GM04504 (cell line): Measurements from ENCODE around the gene ACLY.
"Not testable (repeated sequence)": the region's sequence is repeated elsewhere in the genome, so short reads cannot be mapped to it uniquely, and the experiment has no call there.

Source experiments
- DNase-seq: peaks from one replicate; pipeline ENCODE4 v3.0.0-alpha.2; 2012; ENCODE audit warnings: low read depth

Gene ACLY

DNA sequence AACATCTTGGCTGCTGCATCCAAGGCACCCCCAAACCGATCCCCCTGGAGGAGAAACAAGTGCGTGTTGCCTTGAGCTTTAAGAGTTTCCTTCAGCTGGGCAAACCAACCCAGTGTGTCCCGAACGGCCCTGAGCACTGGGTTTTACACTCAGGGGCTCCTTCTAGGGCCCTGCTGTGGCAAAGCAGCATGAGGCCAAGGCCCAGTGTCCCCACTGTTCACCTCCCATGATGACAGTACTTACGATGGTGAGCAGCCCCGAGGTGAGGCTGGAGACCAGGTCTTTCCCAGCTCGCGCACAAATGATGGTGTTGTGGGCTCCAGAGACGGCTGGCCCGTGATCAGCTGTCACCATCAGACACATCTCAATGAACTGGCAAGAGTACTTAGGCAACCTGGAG, 47.0 kb downstream of the ACLY start:
- DNase-seq: no peak

DNA sequence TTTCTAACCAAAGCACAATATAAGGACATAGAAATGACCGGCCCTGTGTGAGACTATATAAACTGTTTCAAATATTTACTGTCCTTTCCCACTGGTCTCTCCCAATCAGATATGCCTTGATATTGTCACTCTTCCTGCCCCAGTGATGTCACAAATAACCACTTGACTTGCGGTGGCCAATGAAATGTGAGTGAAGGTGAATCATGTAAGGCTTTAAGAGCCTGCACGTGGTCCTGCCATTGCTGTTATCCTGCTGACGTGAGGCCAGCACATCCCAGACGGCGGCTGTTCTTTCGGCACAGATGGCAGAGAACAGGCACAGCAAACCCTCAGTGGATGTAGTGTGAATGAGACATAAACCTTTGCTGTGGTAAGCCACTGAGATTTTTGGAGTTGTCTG, 48.1 kb downstream of the ACLY start:
- DNase-seq: no peak

DNA sequence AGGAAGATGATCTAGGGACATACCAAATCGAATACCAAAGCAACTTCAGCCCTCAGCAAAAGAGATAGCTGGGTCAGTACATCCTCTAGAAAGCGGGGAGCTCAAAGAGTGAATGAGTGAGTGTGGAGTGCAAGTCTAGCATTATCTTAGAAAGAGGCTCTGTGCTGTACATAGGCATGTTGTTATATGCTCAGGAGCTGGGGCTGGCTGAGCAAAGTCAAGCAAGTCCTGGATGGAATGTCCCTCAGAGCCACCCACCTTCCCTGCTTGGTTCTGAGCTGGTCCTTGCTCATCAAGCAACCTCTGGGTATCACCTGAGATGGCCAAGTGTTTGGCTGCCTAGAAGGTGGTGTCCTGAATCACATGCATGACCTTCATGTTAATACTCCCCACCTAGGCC, 48.7 kb downstream of the ACLY start:
- no peak for DNase-seq

DNA sequence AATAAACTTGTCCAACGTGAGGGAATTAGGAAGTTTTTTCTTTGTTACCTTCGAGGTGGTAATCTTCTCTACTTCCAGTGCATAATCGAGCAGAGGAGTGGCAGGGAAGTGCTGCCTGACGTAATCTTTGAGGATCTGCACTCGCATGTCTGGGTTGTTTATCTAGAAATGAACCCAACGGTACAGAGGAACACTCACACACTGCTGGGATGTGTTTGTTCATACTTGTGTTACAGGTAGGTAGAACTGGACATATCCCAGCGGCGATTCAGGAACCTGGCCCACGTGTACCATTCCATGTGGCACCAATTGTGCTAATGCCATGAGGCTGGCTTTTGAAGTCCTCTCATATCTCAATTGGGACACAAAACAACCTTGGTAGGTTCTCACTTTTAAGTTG, 49.3 kb downstream of the ACLY start:
- DNase-seq: no peak

DNA sequence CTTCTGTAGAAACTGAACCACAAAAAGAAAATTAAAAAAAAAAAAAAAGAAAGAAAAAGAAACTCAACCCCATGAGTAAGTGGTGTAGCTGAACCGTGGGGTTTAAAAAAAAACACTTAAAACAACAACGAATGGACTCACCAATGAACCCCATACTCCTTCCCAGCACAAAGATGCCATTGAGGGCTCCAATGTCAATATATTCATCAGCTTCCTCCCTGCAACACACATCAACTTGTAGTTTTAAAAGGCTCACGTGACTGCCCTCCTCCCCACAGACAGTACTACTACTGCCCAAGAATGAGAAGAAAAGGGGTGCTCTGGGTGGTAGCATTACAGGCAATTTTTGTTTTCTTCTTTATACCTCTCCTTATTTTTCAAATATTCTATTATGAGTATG, 50.2 kb downstream of the ACLY start:
- DNase-seq: no peak

DNA sequence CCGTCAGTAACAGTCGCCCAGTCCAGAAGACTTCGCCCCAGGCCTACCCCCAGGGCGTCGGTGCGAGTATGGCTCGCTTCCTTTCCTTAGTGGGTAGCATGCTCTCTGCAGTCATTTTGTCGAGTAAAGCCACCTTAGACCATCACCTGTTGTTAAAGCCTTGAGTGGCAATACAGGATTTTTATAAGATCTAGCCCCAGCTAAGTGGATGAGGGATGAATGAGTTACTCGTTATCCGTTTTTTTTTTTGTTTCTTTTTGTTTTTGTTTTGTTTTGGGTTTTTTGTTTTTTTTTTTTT, 53.2 kb downstream of the ACLY start:
- no peak for DNase-seq

DNA sequence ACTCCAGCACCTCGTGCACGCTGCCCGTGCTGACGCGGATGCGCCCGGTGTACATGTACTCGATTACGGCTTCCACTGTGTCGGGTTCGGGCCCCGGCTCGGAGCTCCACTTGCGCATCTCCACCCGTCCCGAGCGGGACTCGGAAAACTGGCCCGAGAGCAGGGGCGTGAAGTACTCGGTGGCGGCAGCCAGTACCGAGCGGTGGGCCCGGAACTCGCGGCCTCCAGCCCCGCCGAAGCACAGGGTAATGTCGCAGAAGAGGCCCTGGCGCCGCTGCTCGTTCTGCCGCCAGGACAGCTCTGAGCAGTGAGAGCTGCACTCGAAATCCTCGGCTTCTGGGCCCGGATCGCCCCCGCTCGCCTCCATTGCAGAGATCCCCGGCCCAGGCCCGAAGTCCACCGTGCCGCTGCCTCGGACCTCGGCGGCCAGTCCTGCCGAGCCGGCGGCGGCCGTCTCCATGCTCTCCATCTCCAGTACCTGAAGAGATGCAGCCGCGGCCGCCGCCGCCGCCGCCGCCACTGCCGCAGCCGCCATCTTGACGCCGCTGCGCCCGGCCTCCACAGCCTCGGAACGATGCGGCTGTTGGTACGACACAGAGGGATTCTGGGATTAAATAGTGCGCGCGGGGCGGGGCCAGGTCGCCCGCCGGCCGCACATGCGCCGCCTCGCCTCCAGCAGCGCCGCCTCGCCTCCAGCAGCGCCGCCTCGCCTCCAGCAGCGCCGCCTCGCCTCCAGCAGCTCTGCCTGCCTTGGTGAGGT, 53.7 kb downstream of the ACLY start, which contains the start of gene KLHL11:
KLHL11 (minus strand) TSS at position 588 of the 760 bp plus-strand sequence; CDS start at position 535, 53 bp downstream.
- DNase-seq: peak; percentile 76

DNA sequence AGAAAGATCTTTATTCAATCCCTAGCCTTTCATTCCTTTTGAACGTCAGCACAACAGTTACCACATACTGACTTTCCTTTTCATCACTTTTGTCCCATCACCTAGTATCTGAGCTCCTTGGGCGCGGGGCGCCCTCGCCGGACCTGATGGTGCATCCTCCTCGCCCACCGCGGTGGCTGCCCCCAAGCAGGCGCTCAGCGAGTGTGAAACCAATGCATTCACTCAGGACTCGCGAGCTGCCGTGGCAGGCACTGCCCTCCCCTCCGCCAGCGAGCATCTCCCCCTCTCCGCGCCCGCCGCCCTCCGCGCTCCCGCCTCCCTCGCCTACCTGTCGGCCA, 54.3 kb downstream of the ACLY start:
- DNase-seq: peak; percentile 2

DNA sequence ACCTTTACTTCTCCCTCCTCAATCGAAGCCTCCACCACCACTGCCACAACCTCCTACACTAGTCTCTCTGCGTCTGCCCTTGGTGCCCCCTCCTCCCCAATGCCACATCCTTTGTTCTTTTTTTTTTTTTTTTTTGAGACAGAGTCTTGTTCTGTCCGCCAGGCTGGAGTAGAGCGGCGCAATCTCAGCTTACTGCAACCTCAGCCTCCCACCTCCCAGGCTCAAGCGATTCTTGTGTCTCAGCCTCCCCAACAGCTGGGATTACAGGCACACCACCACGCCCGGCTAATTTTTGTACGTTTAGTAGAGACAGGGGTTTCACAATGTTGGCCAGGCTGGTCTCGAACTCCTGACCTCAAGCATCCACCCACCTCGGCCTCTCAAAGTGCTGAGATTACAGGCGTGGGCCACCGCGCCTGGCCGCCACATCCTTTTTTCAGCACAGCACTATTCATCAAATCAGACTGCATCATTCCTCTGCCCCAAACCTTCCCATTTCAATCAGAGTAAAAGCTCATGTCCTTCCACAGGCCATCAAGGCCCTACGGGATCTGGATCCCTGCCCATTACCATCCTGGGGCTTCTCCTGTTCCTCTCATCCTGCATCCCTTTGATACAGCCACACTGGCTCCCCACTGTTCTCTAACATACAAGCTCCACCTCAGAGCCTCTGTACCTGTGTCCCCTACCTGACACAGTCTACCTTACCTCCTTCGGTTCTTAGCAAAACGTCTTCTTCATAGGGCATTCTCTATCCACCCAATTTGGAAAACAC, 55.5 kb downstream of the ACLY start:
- DNase-seq: no peak

DNA sequence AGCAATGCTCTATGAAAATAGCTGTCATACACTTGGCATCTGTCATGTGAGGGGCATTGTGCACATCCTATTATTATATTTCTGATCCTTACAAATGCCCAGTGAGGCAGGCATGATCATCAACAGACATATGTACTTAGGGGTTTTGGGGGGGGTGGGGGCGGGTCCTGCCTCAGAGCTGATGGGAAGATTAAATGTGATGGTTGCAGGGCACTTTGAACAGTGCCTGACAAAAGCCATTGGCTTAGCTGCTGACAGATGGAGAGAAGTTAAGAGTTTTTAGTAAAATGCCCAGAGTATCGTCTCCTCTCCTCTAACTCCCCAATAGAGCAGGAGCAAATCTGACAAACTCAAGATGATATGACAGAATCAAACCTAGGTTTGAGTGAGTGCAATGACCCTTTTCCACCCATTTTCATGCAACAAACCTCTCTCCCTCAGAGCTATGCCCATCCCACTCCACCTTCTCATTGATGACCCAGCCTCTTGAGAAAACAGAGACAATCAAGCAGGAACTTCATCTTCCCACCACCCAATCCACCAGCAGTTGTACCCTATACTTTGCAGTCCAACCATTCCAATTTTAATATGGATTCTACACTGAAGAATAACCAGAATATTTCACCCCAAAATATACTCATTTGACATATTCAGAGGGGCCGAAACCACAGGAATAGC, 58.4 kb downstream of the ACLY start:
- no peak for DNase-seq

DNA sequence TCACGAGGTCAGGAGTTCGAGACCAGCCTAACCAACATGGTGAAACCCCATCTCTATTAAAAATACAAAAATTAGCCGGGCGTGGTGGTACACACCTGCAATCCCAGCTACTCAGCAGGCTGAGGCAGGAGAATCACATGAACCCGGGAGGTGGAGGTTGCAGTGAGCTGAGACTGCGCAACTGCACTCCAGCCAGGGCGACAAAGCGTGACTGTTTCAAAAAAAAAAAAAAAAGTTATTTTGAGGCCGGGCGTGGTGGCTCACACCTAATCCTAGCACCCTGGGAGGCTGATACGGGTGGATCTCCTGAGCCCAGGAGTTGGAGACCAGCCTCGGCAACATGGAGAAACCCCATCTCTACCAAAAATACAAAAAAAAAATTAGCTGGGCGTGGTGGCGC, 67.4 kb downstream of the ACLY start:
- not testable (repeated sequence) for DNase-seq

DNA sequence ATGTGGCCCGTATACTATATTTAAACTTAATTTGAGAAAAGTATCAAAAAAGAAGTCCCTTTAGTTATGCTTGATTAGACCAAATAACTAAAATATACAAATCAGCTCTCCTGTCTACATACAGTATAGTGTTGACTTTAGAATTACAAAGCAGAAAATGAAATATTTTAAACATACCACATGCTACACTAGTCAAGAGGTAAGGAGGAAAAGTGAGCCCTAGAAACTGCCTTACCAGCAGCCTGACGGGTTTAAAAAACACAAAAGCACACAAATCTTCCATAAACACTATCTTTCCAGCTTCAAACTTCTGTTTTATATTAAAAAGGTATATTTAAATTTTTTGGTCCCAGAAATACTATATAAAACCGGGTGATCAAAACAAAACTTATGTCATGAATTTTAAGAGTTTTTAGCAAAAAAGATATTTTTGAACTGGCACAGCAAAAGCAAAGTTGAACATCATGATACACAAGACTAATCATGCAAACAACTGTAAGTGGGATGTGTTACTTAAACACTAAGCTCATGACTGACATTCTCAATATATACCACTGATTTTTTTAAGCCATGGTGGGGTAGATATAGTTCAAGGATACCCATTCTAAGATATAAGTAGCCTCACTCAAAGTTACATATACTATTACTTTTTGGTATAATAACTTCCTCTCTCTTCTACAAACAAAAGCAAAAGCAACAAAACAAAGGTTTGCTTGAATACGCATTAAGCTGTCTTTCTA, 69.3 kb downstream of the ACLY start:
- no peak for DNase-seq

DNA sequence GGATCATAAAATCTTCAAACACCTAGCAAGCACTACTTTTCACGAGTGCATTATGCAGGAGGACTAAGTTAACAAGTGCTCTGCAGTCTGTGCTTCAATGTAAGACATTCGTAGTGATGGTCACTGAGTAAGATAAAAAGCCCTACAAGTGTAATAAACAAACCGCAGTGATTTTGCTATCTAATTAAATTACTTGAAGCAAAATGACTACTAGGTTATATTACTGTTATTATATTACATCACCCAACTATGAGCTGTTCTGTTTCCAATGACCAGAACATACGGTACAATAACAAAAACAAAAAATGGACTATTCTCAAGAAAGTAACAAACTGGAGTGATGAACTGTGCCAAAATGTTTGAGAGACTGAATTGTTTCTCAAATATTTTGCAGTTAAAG, 70.0 kb downstream of the ACLY start:
- no peak for DNase-seq

DNA sequence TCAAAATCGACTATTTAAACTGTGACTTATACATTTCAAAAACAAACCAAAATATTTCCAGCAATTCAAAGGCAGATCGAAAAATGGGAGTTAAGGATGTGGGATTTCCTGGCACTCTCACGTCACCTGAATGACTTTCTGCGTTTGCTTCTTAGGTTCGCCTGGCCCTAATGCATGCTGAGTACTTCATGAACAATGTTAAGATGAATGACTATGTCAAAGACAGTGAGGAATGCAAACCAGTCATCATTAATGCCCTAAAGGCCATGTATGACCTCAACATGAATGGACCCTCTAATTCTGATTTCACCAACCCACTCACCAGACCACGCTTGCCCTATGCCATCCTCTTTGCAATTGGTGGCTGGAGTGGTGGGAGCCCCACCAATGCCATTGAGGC, 73.8 kb downstream of the ACLY start:
- no peak for DNase-seq

DNA sequence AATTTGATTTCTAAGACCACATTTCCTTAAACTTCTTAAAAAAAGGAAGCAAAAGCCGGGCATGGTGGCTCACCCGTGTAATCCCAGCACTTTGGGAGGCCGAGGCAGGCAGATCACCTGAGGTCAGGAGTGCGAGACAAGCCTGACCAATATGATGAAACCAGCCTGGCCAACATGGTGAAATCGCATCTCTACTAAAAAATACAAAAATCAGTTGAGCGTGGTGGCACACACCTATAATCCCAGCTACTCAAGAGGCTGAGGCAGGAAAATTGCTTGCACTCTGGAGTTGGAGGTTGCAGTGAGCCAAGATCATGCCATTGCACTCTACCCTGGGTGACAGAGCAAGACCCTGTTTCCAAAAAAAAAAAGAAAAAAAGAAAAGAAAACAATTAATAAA, 78.0 kb downstream of the ACLY start:
- DNase-seq: not testable (repeated sequence)

DNA sequence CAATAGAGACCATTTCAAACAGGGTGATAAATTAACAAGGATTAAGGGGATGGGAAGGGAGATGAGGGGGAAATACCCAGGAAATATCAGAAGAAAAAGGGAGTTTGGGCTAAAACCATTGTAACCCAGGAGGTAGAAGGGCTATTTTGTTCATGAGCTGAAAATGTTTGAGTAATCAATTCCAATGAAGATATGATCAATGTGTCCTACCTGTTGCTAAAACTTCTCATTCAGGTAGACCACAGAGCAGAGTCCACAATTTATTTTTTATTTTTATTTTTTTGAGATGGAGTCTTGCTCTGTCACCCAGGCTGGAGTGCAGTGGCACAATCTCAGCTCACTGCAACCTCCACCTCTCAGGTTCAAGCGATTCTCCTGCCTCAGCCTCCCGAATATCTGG, 79.3 kb downstream of the ACLY start:
- not testable (repeated sequence) for DNase-seq

DNA sequence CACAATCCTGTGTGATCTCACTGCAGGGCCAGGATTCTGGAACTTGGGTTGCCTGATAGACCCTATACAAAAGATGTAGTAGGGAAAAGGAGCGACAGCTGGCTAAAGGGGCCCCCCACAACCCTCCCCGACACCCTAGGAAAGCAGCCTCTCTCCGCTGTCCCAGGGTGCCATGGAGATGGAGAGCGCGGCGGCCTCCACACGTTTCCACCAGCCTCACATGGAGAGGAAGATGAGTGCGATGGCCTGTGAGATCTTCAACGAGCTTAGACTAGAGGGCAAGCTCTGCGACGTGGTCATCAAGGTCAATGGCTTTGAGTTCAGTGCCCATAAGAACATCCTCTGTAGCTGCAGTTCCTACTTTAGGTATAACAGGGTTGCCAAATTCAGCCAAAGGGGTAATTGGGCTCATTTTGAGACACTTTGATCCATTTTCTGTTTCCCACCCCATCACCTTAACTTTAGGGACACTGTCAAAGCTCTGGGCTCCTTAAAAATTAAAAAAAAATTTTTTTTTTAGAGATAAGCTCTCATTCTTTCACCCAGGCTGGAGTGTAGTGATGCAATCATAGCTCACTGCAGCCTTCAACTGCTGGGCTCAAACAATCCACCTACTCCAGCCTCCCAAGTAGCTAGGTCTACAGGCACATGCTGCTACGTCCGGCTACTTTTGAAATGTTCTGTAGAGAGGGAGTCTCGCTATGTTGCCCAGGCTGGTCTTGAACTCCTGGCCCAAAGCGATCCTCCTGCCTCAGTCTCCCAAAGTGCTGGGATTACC, 80.8 kb downstream of the ACLY start, which contains the start of gene KLHL10:
KLHL10 (plus strand) TSS at position 65 of the 778 bp plus-strand sequence; CDS start at position 173, 108 bp downstream.
- DNase-seq: no peak

DNA sequence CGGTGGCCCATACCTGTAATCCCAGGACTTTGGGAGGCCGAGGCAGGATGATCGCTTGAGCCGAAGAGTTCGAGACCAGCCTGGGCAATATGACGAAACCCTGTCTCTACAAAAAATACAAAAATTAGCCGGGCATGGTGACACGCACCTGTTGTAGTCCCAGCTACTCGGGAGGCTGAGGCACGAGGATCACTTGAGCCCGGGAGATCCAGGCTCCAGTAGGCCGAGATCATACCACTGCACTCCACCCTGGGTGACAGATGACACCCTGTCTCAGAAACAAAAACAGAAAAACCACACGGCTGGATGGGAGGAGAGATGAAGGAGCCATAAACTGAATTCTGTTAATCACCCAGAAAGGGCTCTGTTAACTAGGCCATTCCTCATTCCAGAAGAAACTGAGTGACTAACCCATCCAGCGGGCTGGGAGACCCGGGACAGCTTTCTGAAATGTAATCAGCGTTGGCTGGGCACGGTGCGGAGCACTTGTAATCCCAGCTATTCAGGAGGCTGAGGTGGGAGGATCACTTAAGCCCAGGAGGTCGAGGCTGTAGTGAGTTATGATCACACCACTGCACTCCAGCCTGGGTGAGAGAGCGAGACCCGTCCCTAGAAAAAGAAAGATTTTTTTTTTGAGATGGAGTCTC, 82.1 kb downstream of the ACLY start:
- no peak for DNase-seq

DNA sequence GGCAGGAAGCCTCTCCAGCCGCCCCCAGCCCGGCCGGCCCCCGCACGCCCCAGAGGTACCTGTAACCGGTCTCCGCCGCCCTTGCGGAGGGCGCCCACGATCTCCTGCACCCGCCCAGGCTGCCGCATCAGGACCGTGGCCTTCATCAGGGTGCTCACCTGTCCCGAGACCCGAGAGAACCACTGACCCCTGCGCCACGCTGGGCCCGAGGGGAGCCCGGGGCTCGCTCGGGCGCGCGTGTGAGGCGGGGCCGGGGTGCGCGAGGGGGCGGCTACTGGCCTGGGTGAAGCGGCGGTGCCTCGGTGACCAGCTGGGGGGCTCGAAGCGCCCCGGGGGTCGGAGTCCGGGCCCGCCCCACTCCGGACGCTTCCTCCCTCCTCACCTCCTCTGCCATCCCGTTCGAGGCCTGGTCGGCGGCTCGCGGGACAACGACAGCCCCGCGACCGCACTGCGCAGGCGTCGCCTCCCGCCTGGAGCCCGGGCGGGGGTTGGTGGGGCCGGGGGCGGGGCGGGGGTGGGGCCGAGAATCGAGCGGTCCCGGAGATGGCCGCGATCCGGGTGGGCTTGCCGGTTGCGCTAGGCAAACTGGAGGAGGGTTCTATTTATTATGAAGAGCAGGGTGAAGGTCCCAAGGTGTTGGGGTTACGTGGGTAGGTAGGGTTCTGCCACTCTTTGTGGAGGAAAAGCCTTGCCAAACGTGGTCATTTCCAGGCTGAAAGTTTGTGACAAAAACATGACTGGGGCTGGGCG, 82.8 kb downstream of the ACLY start, which contains the start of gene NT5C3B:
NT5C3B (minus strand) TSS at position 433 of the 750 bp plus-strand sequence; CDS start at position 394, 39 bp downstream.
- no peak for DNase-seq

DNA sequence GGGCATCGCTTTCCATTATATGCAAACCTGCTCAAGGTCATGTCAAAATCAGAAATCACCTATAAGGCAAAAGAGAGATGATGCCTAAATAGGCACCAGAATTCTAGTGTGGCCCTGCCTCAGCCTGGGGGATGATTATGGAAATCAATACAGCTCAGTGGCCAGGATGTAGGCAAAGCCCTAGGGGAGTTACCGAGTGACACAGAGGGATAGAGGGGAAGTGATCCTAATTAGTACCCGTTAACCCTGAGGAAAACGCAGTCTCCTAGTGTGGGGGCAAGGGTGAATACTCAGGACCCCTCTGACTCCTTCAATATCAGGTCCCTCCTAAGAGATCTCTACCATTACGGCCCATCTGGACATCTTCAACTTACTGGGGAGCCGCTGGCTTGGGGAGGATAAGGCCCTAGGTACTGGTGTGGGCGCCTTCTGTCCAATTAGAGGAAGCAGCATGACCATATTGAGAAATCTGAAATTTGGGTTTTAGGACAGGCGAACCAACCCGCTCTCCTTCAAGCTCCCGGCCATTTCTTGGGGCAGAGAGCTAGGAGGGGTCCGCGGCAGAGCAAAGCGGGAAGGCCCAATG, 83.4 kb downstream of the ACLY start:
- DNase-seq: no peak
